ENCODE measurements around the gene TMEM178A. TPM values are rescaled to one million over a fixed set of nuclear protein-coding genes. Genes with fewer than 3 reads are reported as not detected.
"Not testable (repeated sequence)": the region's sequence is repeated elsewhere in the genome, so short reads cannot be mapped to it uniquely, and the experiment has no call there.

The TMEM178A gene
- total RNA-seq, 1 donor from 2014 or later: 0.40 TPM

DNA sequence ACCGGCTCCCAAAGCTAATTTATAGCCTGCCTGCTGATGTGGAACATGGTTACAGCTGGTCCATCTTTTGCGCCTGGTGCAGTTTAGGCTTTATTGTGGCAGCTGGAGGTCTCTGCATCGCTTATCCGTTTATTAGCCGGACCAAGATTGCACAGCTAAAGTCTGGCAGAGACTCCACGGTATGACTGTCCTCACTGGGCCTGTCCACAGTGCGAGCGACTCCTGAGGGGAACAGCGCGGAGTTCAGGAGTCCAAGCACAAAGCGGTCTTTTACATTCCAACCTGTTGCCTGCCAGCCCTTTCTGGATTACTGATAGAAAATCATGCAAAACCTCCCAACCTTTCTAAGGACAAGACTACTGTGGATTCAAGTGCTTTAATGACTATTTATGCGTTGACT lies 51.4 kb downstream of the TMEM178A start:
- ATAC-seq: no peak

DNA sequence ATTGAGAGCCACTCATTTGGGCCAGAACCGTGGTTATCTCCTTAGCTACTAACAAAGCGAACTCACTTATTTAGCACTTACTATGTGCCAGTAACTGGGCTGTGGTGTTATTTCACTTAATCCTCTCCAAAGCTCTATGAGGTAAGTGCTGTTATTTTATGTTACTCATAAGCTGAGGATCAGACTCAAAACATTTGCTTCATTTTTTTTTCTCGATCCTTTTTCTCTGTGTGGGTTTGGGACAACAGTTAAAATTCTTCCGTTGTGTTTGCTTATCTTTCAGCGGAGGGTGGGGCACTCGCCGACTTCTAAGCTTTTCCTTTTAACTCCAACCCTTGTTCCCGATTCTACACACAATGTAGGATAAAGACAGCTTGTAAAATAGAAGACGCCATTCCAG lies 52.8 kb downstream of the TMEM178A start:
- no peak for ATAC-seq

GRCh38 chr2:39719317-39719716 lies 53.6 kb downstream of the TMEM178A start:
- no peak for ATAC-seq

DNA sequence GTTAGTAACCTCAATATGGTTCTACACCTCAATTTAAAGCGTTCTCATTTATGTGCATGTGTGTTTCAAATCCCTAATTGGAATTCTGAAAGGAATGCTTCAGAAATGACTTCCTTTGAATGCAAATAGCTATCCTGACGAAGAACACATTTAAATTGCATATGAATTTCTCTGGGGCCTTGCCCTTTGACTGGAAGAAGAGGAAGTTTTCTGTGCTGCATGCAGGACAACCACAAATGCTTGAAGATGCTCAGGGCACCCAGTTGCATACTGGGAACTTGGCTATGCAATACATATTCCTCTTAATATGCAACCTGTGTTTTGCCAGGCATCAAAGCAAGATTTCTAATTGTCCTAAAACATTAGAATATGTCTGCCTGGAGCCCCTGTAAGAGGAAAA lies 55.3 kb downstream of the TMEM178A start:
- no peak for ATAC-seq

- no peak for ATAC-seq
Observed at GRCh38 chr2:39723497-39723896, 57.8 kb downstream of the TMEM178A start.

DNA sequence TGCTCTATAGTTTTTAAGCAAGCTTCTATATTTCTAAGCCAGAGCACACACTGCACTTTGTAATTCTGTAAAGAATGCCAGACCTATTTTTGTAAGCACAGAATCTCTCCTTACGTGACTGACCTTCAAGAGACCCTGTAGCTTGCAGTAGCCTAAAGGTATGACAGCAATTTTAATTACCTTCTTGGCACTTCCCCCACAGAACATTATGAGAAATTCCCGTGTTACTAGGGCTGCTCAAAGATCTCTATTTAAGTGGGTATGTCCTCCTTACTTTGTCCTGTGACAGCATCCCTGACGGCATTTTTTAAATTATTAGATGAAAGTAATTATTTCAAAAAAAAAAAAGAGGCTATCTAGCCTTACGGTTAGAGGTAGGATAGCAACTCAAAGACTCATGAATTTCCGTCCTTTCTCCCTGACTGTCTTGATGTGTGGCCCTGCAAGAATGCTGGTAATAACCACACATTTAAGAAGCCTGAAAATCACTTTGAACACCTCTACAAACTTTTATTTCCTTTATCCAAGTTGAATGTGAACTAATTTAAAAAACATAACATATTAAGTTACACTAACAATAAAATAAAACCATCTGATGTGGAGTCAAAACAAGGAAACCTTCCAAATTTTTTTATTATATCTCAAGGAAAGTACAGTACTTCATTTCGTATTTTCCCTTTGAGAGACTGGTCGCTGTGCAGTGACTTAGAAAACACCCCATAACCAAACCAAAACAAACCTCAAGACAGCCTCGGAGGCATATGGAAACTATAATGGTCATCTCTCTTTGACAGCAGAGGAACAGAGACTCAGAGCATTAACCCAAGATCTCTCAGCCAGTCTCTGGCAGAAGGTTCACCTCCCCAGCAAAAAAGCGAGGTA lies 58.5 kb downstream of the TMEM178A start:
- ATAC-seq: no peak

GRCh38 chr2:39724828-39725144 lies 59.1 kb downstream of the TMEM178A start:
- ATAC-seq: no peak

- no peak for ATAC-seq
Observed at GRCh38 chr2:39725401-39725800, 59.7 kb downstream of the TMEM178A start.

- not testable (repeated sequence) for ATAC-seq
Observed at GRCh38 chr2:39728085-39728484, 62.4 kb downstream of the TMEM178A start.

DNA sequence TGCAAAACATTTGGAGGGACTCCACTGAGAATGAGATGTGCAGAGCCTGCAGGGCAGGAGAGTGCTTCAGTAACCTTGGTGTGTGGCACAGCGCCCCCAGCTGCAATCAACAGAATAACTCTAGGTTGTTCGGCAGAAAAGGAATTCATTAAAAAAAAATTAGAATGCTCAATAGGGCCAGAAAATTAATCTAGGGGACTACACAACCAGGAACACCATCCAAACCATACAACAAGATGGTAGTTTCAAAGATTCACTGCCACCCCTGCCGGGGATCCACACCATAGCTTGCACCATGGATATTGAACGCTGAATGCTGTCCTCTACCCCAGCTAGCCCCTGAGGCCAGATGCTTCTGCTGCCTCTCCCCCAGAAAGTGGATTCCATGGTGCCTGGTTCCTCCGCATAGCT lies 63.2 kb downstream of the TMEM178A start:
- peak; percentile 46 for ATAC-seq

GRCh38 chr2:39730276-39730675 lies 64.6 kb downstream of the TMEM178A start:
- no peak for ATAC-seq

DNA sequence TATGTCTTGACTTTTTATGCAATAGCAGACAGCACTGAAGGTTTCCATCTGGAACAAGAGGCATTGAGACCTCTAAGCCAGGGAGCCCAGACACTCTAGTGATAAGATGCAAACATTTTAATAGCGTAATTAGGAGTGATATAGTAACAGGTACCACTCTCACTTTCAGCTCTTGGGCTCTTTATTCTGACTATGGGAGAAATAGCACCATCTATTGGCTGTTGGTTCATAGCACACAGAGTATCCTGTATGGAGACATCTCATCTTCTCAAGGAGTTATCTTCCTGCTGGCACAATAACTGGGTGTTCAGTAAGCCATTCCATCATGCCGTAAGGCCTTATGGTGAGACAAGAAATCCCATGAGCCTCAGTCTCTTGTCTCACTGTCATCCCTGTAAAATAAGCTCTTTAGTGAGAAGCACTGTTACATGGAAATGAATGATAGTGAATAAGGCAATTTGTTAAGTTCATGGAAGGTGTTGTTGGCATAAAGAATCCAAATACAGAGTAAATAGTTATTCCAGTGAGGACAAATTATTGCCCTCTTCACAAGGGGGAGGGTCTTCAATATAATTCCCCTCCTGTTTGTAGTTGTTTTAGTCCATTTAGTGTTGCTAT lies 65.1 kb downstream of the TMEM178A start:
- ATAC-seq: peak; percentile 61

- ATAC-seq: no peak
Observed at GRCh38 chr2:39731546-39731945, 65.8 kb downstream of the TMEM178A start.

GRCh38 chr2:39732482-39732881 lies 66.8 kb downstream of the TMEM178A start:
- no peak for ATAC-seq

DNA sequence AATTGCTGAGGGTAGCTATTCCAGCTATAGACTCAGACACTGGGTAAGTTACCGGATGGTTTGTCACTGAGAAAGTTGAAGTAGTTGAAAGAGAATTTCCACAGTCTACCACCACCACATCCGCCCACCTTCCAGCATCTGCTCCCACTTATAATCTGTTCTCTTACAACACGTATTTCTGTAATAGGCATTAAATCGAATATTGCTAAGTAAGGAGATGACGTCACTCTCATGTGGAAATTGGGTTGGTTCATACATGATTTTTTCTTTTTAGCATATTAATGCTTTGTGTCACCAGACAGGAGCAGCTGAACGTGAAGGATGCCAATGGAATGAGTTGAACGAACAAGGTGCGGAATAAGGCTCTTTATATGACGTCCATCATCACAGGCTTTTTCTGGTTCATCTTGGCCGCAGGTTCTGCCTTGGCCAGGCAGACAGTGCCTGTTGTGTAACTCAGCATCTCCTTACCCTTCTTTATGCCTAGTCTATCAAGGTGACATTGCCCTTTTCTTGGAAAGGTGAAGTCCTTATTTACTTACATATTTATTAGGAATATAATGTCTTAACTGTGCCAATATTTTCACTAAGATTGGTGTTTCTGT lies 67.5 kb downstream of the TMEM178A start:
- no peak for ATAC-seq

DNA sequence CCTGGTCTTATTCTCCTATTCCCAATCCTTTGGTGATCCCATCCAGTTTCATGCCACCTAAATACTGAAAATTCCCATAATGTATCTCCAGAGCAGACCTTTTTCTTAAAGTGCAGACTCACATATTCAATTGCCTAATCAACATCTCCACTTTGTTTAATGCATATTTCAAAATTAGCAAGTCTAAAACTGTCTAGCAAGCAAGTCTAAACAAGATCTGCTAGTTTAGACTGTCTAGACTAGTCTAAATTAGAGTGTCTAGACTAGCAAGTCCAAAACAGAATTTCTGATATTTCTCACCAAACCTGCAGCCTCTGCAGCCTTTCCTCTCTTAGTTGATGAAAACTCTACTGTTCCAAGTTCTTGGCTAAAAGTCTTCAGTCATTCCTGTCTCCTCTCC lies 68.7 kb downstream of the TMEM178A start:
- ATAC-seq: peak; percentile 37

GRCh38 chr2:39735648-39736047 lies 69.9 kb downstream of the TMEM178A start:
- ATAC-seq: no peak

DNA sequence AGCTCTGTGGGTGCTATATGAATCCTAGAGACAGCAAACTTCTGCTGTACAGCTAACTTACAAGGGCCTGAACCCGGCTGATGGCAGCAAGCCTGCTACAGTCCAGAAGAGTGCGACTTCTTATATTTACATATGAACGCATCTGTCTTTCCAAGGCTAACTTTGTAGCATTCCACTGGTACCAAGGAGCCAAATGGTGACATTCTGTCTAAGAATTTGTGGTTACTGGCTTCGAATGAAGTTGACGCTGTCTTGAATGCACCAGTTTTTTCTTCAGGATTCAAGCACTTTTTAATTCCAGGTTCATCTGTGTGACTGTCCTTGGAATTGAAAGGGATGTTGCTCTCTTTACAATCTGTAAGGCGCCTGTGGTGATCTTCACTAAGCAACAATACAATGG lies 70.9 kb downstream of the TMEM178A start:
- no peak for ATAC-seq

- ATAC-seq: no peak
Observed at GRCh38 chr2:39737661-39738060, 71.9 kb downstream of the TMEM178A start.

DNA sequence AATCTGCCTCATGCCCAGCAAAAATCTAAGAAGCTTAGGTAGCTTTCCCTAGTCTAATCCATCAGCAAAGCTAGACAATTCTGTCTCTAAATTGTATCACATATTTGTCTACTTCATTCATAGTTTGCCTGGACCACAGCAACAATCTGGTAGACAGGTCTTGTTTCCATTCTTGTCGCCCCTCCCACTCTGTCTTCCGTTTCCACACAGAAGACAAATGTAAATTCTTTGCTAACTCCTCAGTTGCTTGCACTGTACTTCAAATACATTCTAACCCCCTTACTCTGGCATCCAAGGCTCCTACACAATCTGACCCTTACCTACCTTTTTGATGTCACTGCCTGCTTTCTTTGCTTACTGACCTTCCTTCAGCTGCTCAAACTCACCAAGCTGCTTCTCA lies 73.2 kb downstream of the TMEM178A start:
- no peak for ATAC-seq

DNA sequence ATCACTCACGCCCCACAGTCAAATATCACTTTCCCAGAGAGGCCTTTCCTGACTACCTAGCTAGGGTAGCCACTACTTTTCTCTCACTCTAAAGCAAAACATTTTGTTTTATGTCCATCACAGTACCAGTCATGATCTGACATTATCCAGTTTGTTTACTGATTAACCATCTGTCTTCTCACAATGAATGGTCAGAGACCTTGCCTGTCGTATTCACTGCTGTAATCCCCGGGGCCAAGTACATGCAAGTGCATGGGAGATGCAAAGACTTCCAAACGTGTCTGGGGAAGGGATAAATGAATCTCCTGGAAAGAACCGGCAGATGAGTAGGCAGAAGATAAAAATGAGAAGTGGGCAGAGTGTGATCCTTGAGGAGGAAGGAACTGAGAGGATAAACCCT lies 73.7 kb downstream of the TMEM178A start:
- no peak for ATAC-seq

GRCh38 chr2:39741871-39742270 lies 76.2 kb downstream of the TMEM178A start:
- peak; percentile 61 for ATAC-seq

- ATAC-seq: no peak
Observed at GRCh38 chr2:39743269-39743776, 77.6 kb downstream of the TMEM178A start.

GRCh38 chr2:39755466-39755865 lies 89.7 kb downstream of the TMEM178A start:
- ATAC-seq: no peak
